ENCODE measurements around the gene AADACL2. TPM values are rescaled to one million over a fixed set of nuclear protein-coding genes. Genes with fewer than 3 reads are reported as not detected.

AADACL2 gene
- total RNA-seq, 2 donors from 2014 or later: not detected

DNA sequence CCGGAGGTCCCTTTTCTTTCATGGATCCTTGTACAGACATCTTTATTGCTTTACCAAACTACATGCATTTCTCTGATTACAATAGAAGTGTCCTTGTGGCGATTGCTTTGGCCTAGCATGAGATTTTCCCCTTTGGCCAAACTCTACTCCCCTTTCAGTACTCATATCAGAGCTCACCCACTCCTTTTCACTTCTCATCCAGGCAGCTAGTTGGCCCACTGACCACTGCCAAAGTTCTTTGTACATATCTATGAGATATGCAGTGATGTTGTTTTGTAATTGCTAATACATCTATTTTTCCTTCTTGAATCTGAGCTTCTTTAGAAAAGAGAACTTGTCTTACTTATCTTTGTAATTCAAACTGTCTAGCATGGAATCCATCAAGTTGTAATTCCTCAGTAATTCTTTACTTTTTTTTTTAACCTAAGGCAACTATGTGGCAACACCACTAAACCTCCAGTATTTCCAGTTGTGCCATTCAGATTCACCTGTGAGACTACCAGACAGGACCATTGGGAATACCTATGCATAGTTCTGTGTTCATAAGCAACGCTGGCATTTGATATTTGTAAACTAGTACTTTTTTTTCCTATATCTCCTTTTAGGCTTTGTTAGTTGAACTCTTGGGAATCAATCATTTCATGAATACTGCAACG is 39.2 kb downstream of the AADACL2 start:
- DNase-seq: no peak
- Histone ChIP-seq H3K27me3 (no peaks in the 10 kb centered on the region), H3K27ac (no peak overlapping the region), H3K4me1 (no peaks in the 10 kb centered on the region), H3K36me3 (no peaks in the 10 kb centered on the region), H3K4me3 (no peak overlapping the region), H3K9me3 (no peaks in the 10 kb centered on the region), H3K9ac (ENCODE audit: low read depth in 2 of 2, low read length in 2 of 2) (no peak overlapping the region)
- TF ChIP-seq CTCF (IDR thresholded peaks at IDR 0.05): no peak
- intact Hi-C loops (cut with DNase I): no loop called here

- H3K27ac ChIP-seq: no peak overlapping the region
- no peak for TF ChIP-seq CTCF (IDR thresholded peaks at IDR 0.05)
- H3K4me1 ChIP-seq: no peaks in the 10 kb centered on the region
- no peak overlapping the region for H3K9ac ChIP-seq (ENCODE audit: low read depth in 2 of 2, low read length in 2 of 2)
- intact Hi-C loops (cut with DNase I): no loop called here
- H3K4me3 ChIP-seq: no peak overlapping the region
- no peaks in the 10 kb centered on the region for H3K27me3 ChIP-seq
- no peaks in the 10 kb centered on the region for H3K36me3 ChIP-seq
- no peak for DNase-seq
- no peaks in the 10 kb centered on the region for H3K9me3 ChIP-seq
These were observed 40.5 kb downstream of the AADACL2 start for GRCh38 chr3:151774235-151774634.

DNA sequence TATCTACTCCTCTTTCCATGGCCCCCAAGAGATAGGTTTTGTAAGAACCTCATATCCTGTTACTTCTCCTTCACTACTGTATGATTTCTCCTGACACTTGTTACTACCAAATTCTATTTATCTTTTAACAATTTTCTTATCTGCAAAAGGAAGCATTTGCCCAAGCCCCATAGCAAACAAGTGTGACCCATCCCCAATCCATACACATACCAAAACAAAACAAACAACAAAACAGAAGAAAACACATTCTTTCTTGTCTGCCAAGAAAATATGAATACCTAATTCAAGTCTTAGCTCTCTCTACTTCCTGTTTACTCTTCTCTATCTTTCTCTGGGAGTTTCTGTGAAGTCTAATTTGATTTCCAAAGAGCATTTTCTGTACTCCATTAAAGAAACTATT is 41.2 kb downstream of the AADACL2 start:
- Histone ChIP-seq H3K4me1 (no peaks in the 10 kb centered on the region), H3K27me3 (no peaks in the 10 kb centered on the region), H3K9me3 (no peaks in the 10 kb centered on the region), H3K36me3 (no peaks in the 10 kb centered on the region), H3K9ac (ENCODE audit: low read depth in 2 of 2, low read length in 2 of 2) (no peak overlapping the region), H3K4me3 (no peak overlapping the region), H3K27ac (no peak overlapping the region)
- DNase-seq: no peak
- intact Hi-C loops (cut with DNase I): no loop called here
- no peak for TF ChIP-seq CTCF (IDR thresholded peaks at IDR 0.05)

- intact Hi-C loops (cut with DNase I): no loop called here
- Histone ChIP-seq H3K9me3 (no peaks in the 10 kb centered on the region), H3K4me1 (no peaks in the 10 kb centered on the region), H3K27me3 (no peaks in the 10 kb centered on the region), H3K27ac (no peak overlapping the region), H3K4me3 (no peak overlapping the region), H3K9ac (ENCODE audit: low read depth in 2 of 2, low read length in 2 of 2) (no peak overlapping the region), H3K36me3 (no peaks in the 10 kb centered on the region)
- no peak for TF ChIP-seq CTCF (IDR thresholded peaks at IDR 0.05)
- no peak for DNase-seq
These were observed 41.9 kb downstream of the AADACL2 start for GRCh38 chr3:151775314-151776258.

GRCh38 chr3:151776259-151776740 is 42.6 kb downstream of the AADACL2 start:
- no peak overlapping the region for H3K4me3 ChIP-seq
- no peak for DNase-seq
- TF ChIP-seq CTCF (IDR thresholded peaks at IDR 0.05): no peak
- H3K9ac ChIP-seq (ENCODE audit: low read depth in 2 of 2, low read length in 2 of 2): no peak overlapping the region
- H3K27ac ChIP-seq: no peak overlapping the region
- H3K4me1 ChIP-seq: no peaks in the 10 kb centered on the region
- H3K36me3 ChIP-seq: no peaks in the 10 kb centered on the region
- H3K9me3 ChIP-seq: no peaks in the 10 kb centered on the region
- no peaks in the 10 kb centered on the region for H3K27me3 ChIP-seq
- intact Hi-C loops (cut with DNase I): no loop called here
